Measurements from ENCODE around the gene DOC2B.

GRCh38 chr17:193426-193810 is 12.0 kb upstream of the DOC2B start:
- TF ChIP-seq ZNF274 (CRISPR knock-in tag; IDR thresholded peaks at IDR 0.05) (peak; percentile 33; the same call in 1 of the 2 replicates), CTCF (CRISPR knock-in tag; IDR thresholded peaks at IDR 0.05) (no peak), TP53 (CRISPR knock-in tag; conservative IDR thresholded peaks at IDR 0.05) (no peak), EZH2 (conservative IDR thresholded peaks at IDR 0.05; ENCODE audit: low read depth, low read length) (no peak), ZBTB21 (CRISPR knock-in tag; IDR thresholded peaks at IDR 0.05) (no peak), POLR2A (IDR thresholded peaks at IDR 0.05; ENCODE audit: insufficient read depth in 1 of 2, low read depth in 2 of 2, low read length in 2 of 2) (no peak), ATF7 (IDR thresholded peaks at IDR 0.05) (no peak), ATF7 (CRISPR knock-in tag; IDR thresholded peaks at IDR 0.05) (no peak), ATF1 (CRISPR knock-in tag; IDR thresholded peaks at IDR 0.05) (no peak), MAFK (conservative IDR thresholded peaks at IDR 0.05 in 1 of 2, IDR thresholded peaks at IDR 0.05 in 1 of 2; ENCODE audit: low read length in 2 of 2) (no peak), ZBTB20 (CRISPR knock-in tag; IDR thresholded peaks at IDR 0.05; ENCODE audit: borderline replicate concordance, low read depth) (no peak)
- TF ChIP-seq, protein P1, sequence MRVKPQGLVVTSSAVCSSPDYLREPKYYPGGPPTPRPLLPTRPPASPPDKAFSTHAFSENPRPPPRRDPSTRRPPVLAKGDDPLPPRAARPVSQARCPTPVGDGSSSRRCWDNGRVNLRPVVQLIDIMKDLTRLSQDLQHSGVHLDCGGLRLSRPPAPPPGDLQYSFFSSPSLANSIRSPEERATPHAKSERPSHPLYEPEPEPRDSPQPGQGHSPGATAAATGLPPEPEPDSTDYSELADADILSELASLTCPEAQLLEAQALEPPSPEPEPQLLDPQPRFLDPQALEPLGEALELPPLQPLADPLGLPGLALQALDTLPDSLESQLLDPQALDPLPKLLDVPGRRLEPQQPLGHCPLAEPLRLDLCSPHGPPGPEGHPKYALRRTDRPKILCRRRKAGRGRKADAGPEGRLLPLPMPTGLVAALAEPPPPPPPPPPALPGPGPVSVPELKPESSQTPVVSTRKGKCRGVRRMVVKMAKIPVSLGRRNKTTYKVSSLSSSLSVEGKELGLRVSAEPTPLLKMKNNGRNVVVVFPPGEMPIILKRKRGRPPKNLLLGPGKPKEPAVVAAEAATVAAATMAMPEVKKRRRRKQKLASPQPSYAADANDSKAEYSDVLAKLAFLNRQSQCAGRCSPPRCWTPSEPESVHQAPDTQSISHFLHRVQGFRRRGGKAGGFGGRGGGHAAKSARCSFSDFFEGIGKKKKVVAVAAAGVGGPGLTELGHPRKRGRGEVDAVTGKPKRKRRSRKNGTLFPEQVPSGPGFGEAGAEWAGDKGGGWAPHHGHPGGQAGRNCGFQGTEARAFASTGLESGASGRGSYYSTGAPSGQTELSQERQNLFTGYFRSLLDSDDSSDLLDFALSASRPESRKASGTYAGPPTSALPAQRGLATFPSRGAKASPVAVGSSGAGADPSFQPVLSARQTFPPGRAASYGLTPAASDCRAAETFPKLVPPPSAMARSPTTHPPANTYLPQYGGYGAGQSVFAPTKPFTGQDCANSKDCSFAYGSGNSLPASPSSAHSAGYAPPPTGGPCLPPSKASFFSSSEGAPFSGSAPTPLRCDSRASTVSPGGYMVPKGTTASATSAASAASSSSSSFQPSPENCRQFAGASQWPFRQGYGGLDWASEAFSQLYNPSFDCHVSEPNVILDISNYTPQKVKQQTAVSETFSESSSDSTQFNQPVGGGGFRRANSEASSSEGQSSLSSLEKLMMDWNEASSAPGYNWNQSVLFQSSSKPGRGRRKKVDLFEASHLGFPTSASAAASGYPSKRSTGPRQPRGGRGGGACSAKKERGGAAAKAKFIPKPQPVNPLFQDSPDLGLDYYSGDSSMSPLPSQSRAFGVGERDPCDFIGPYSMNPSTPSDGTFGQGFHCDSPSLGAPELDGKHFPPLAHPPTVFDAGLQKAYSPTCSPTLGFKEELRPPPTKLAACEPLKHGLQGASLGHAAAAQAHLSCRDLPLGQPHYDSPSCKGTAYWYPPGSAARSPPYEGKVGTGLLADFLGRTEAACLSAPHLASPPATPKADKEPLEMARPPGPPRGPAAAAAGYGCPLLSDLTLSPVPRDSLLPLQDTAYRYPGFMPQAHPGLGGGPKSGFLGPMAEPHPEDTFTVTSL (CRISPR knock-in tag; IDR thresholded peaks at IDR 0.05; ENCODE audit: borderline replicate concordance), result no peak

All from HepG2 (cell line).